NOMO-1 (cell line): Measurements from ENCODE around the gene FAM133A.

Experiments used
- DNase-seq, 2 experiments: peaks; one replicate each; lab custom pipeline; 2025; ENCODE audit not compliant: unreplicated experiment in 2 of 2; lab: John Stamatoyannopoulos, UW

The FAM133A gene

DNA sequence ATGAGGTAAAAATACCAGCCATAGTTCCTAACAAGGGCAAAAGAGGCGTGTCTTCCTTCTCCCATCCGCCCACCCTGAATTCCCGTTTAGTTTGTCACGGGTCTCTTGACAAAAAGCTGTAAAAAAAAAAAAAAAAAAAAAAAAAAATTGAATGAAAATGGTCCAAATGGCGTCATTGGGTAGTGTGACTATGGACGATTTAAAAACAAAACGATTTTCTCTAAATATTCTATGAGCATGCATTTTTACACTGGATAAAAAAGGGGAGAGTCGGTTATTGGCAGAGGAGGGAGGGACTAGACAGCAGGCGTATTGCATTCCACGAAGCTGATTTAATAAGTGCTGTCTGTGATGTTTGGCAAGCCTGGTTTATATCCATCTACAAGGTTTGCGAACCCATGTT lies at the start of gene FAM133A:
TSS of gene FAM133A (plus strand) at position 338 of the 403 bp plus-strand sequence. CDS start 35,214 bp downstream, outside the sequence.
- DNase-seq: no peak

DNA sequence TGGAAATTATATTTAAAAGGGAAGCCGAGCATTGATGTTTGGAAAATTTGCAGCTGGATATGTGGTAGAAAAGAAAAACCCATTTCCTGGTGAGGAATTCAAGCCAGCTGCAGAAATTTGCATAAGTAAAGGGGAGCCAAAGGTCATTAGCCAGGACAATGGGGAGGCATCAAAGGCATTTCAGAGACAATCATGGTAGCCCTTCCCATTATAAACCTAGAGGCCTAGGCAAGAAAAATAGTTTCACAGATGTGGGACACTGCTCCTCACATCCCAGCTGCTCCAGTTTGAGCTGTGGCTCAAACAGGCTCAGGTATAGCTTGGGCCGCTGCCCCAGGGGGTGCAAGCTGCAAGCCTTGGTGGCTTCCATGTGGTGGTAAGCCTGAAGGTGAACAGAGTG lies 36.4 kb upstream of the FAM133A start:
- no peak for DNase-seq

DNA sequence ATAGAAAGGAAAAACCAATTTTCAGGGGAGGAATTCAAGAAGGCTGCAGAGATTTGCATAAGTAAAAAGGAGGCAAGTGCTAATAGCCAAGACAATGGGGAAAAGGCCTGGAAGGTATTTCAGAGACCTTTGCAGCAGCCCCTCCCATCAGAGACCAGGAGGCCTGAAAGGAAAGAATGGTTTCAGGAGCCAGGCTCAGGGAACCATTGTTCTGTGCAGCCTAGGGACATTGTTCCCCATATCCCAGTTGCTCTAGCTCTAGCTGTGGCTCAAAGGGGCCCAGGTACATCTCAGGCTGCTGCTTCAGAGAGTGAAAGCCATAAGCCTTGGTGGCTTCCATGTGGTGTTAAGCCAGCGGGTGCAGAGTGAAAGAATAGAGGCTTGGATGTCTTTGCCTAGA lies 24.6 kb upstream of the FAM133A start:
- DNase-seq: no peak

DNA sequence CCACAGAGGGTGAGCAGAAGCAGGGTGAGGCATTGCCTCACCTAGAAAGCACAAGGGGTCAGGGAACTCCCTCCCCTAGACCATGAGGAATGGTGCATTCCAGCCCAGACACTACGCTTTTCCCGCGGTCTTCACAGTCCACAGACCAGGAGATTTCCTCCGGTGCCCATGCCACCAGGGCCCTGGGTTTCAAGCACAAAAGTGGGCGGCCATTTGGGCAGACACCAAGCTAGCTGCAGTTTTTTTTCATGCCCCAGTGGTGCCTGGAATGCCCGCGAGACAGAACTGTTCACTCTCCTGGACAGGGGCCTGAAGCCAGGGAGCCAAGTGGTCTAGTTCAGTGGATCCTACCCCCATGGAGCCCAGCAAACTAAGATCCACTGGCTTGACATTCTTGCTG lies 13.4 kb upstream of the FAM133A start:
- no peak for DNase-seq

DNA sequence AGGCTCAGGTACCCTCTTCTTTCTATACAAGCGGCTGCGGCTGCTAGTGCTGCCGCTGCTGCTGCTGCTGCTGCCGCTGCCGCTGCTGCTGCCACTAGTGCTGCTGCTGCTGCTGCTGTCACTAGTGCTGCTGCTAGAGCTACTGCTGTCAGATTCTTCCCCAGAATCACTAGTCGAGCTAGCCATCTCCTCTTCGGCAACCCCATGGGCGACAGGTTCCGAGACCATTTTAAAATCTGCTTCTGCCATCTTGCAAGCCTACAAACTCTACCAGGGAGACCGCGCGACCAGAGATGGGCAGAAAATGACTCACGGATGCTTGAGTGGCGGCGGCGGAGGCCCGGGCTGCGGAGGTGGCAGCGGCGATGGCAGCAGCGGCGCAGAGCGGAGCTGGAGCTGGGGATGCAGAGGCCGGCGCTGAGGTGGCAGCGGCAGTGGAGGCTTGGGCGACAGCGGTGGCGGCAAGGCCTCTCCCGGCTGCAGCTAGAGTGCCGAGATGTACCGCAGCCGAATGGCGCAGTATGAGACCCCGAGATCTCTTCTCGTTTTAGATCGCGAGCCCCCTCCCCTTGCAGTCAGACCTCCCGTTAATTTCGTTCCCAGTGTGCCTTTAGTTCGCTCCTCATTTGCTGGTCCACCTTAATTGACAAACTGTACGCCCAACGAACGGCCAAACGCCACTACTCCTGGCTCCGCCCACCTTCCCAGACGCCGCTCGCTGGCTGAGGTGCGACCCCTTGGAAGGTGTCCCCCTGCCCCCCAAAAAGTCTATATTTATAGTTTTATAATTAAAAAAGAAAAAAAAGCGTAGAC lies 744 bp upstream of the FAM133A start, which contains the start of gene NAP1L3:
TSS of gene NAP1L3 (minus strand) at position 523 of the 813 bp plus-strand sequence. CDS start at position 249, 274 bp downstream.
- DNase-seq: no peak

DNA sequence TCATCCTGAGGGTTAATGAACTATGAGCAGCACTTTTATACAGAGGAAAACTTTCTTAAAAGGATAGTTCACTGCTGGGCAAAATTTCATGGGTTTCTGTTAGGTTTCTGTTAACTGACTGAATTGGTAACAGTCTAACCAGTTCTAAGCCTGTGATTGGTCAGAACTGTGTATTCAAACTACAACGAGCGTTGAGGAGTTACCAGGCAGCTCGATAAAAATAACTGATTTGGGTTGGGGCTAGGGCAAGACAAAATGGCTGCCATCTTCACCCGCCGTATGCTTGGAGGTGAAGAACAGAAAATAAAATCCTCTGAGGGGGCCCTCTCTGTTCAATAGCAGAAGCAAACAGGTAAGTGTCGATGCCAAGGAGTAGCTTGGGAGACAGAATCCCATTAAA lies 22.0 kb downstream of the FAM133A start:
- DNase-seq: no peak

- DNase-seq: no peak
Observed at GRCh38 chrX:93703701-93704100, 29.7 kb downstream of the FAM133A start.

DNA sequence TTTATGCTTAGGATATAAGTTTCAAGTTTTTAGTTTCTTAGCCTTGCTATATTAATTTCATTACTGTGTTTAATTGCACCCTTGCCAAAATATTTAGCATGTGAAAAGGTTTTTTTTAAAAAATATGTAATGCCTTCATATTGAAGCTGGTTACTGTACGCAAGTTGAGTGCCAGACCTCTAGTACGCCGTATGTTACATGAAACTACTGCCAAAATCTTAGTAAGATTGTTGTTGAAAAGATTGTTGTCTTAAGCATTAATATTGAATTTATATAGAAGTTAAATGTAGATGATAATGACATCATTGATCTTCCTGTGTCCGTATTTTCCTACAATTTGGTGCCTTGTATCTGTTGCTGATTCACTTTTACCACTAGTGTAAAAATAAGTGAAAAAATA lies 37.1 kb downstream of the FAM133A start:
- no peak for DNase-seq

GRCh38 chrX:93741811-93742210 lies 67.8 kb downstream of the FAM133A start:
- no peak for DNase-seq

- no peak for DNase-seq
Observed at GRCh38 chrX:93760163-93760562, 86.2 kb downstream of the FAM133A start.
